WTC11 (cell line): ENCODE data around the gene NUMBL. TPM values are rescaled to one million over a fixed set of nuclear protein-coding genes. Genes with fewer than 3 reads are reported as not detected.

Source experiments
- ATAC-seq: fragments of 200-7000 bp; cut with Tn5 transposase; 2 replicates; pipeline ENCODE4 v1.10.0; 2021; ENCODE audit warnings: mild to moderate bottlenecking, moderate library complexity
- CTCF ChIA-PET: fragments of 300-600 bp; sonication (Branson Sonifier 250); formaldehyde crosslinking; loops from one replicate; lab custom pipeline; 2021; ENCODE audit warnings: antibody characterized with exemption; lab: Charles Lee
- POLR2A ChIA-PET: fragments of 350-600 bp; sonication (Branson Sonifier 250); formaldehyde crosslinking; loops from one replicate; lab custom pipeline; 2021; ENCODE audit warnings: antibody characterized with exemption; lab: Charles Lee
- DNase-seq: peaks from one replicate; pipeline ENCODE4 v3.0.0; 2021; ENCODE audit warnings: low spot score
- H3K27ac Mint-ChIP-seq: 2 replicates; pipeline ENCODE4 v1.8.0; 2021; ENCODE audit warnings: mixed read lengths
- H3K27me3 Mint-ChIP-seq: 2 replicates; pipeline ENCODE4 v1.8.0; 2021; ENCODE audit warnings: low read depth, mild to moderate bottlenecking, moderate library complexity, mixed read lengths
- H3K36me3 Mint-ChIP-seq: 2 replicates; pipeline ENCODE4 v1.8.0; 2021; ENCODE audit warnings: mixed read lengths
- H3K4me1 Mint-ChIP-seq: 2 replicates; pipeline ENCODE4 v1.8.0; 2022; ENCODE audit warnings: mixed read lengths
- H3K4me3 Mint-ChIP-seq: 2 replicates; pipeline ENCODE4 v1.8.0; 2021; ENCODE audit warnings: mild to moderate bottlenecking, moderate library complexity, mixed read lengths
- H3K9me3 Mint-ChIP-seq: 2 replicates; pipeline ENCODE4 v1.8.0; 2021; ENCODE audit warnings: mixed read lengths
- ATF3 ChIP-seq: sonication (generic); formaldehyde crosslinking; conservative IDR thresholded peaks from 2 replicates; pipeline ENCODE4 v1.8.1; 2022; ENCODE audit warnings: mild to moderate bottlenecking, missing genetic modification reagents
- CREB1 ChIP-seq: sonication (generic); formaldehyde crosslinking; IDR thresholded peaks from 2 replicates; pipeline ENCODE4 v1.8.0; 2023; ENCODE audit warnings: mild to moderate bottlenecking, missing genetic modification reagents
- E2F4 ChIP-seq: sonication (generic); formaldehyde crosslinking; IDR thresholded peaks from 2 replicates; pipeline ENCODE4 v1.8.1; 2022; ENCODE audit warnings: low read depth, mild to moderate bottlenecking, moderate library complexity, missing genetic modification reagents, borderline replicate concordance
- E2F5 ChIP-seq: sonication (generic); formaldehyde crosslinking; IDR thresholded peaks from 2 replicates; pipeline ENCODE4 v1.8.1; 2022; ENCODE audit warnings: mild to moderate bottlenecking, moderate library complexity, missing genetic modification reagents
- ESRRA ChIP-seq: sonication (generic); formaldehyde crosslinking; IDR thresholded peaks from 2 replicates; pipeline ENCODE4 v1.8.1; 2022; ENCODE audit warnings: mild to moderate bottlenecking, missing genetic modification reagents, borderline replicate concordance
- ETV6 ChIP-seq: sonication (generic); formaldehyde crosslinking; IDR thresholded peaks from 2 replicates; pipeline ENCODE4 v1.8.1; 2022; ENCODE audit warnings: mild to moderate bottlenecking, missing genetic modification reagents
- FOXP1 ChIP-seq: sonication (generic); formaldehyde crosslinking; IDR thresholded peaks from 2 replicates; pipeline ENCODE4 v1.8.0; 2022; ENCODE audit warnings: missing genetic modification reagents, mild to moderate bottlenecking, moderate library complexity, borderline replicate concordance
- GRHL2 ChIP-seq: fragments of 250-450 bp; sonication (Bioruptor Pico); IDR thresholded peaks from 2 replicates; pipeline ENCODE4 v1.8.0; 2022; ENCODE audit warnings: mild to moderate bottlenecking, moderate library complexity; ENCODE audit not compliant: insufficient replicate concordance, severe bottlenecking
- HMGA2 ChIP-seq: fragments of 250-450 bp; sonication (Bioruptor Pico); IDR thresholded peaks from 2 replicates; pipeline ENCODE4 v1.4.0; 2021; ENCODE audit warnings: mild to moderate bottlenecking, moderate library complexity
- MAX ChIP-seq: sonication (generic); formaldehyde crosslinking; IDR thresholded peaks from 2 replicates; pipeline ENCODE4 v1.8.0; 2022; ENCODE audit warnings: mild to moderate bottlenecking, missing genetic modification reagents
- NFATC4 ChIP-seq: fragments of 250-450 bp; sonication (Bioruptor Pico); IDR thresholded peaks from 2 replicates; pipeline ENCODE4 v1.9.0; 2021; ENCODE audit warnings: mild to moderate bottlenecking
- NR1H2 ChIP-seq: sonication (generic); formaldehyde crosslinking; IDR thresholded peaks from 2 replicates; pipeline ENCODE4 v1.9.0; 2021; ENCODE audit warnings: mild to moderate bottlenecking, moderate library complexity, missing genetic modification reagents
- NR3C1 ChIP-seq: sonication (generic); formaldehyde crosslinking; conservative IDR thresholded peaks from 2 replicates; pipeline ENCODE4 v1.8.1; 2023; ENCODE audit warnings: low read depth, mild to moderate bottlenecking, missing genetic modification reagents
- ZNF138 ChIP-seq: sonication (generic); formaldehyde crosslinking; conservative IDR thresholded peaks from 2 replicates; pipeline ENCODE4 v1.8.1; 2022; ENCODE audit warnings: mild to moderate bottlenecking, moderate library complexity, missing genetic modification reagents
- ZNF281 ChIP-seq: sonication (generic); formaldehyde crosslinking; IDR thresholded peaks from 2 replicates; pipeline ENCODE4 v1.8.0; 2023; ENCODE audit warnings: mild to moderate bottlenecking, missing genetic modification reagents
- ZNF317 ChIP-seq: sonication (generic); formaldehyde crosslinking; IDR thresholded peaks from 2 replicates; pipeline ENCODE4 v1.8.1; 2023; ENCODE audit warnings: low read depth, mild to moderate bottlenecking, moderate library complexity, missing genetic modification reagents, borderline replicate concordance
- ZNF416 ChIP-seq: fragments of 250-450 bp; sonication (Bioruptor Pico); IDR thresholded peaks from 2 replicates; pipeline ENCODE4 v1.9.0; 2021; ENCODE audit warnings: mild to moderate bottlenecking, inconsistent platforms
- total RNA-seq: library from RNA; stranded (reverse); gene quantifications from 3 replicates; pipeline ENCODE4 v1.2.3, GENCODE V29; 2021
- TF ChIP-seq, protein P1 (sequence below): sonication (generic); formaldehyde crosslinking; IDR thresholded peaks from 2 replicates; pipeline ENCODE4 v1.8.1; 2023; ENCODE audit warnings: mild to moderate bottlenecking, missing genetic modification reagents
- TF ChIP-seq, protein P2 (sequence below): sonication (generic); formaldehyde crosslinking; IDR thresholded peaks from 2 replicates; pipeline ENCODE4 v1.8.1; 2023; ENCODE audit warnings: mild to moderate bottlenecking, missing genetic modification reagents, moderate library complexity
- TF ChIP-seq, protein P3 (sequence below): sonication (generic); formaldehyde crosslinking; IDR thresholded peaks from 2 replicates; pipeline ENCODE4 v1.8.0; 2022; ENCODE audit warnings: mild to moderate bottlenecking, missing genetic modification reagents

The NUMBL gene
- total RNA-seq, 1 experiment from 2014 or later, result 30.3 TPM

DNA sequence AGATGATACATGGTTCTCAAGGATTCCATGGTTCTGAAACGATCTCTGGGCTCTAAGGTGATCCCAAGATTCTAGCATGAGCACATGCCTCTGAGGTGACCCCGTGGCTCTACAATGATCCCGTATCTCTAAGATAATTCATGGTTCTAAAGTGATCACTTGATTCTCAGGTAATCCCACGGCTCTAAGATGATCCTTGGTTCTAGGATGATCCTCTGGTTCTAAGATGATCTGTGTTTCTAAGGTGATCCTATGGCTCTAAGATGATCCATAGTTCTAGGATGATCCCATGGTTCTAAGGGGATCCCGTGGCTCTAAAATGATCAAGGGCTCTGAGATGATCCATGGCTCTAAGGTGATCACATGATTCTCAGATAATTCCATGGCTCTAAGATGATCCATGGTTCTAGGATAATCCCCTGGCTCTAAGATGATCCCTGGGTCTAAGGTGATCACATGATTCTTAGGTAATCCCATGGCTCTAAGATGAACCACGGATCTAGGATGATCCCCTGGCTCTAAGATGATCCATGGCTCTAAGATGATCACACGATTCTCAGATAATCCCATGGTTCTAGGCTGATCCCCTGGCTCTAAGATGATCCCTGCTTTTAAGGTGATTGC lies 21.3 kb downstream of the NUMBL start:
- POLR2A ChIA-PET, result no interaction called here
- Mint-ChIP-seq H3K27ac (no peak overlapping the region), H3K4me3 (no peak overlapping the region), H3K36me3 (peaks cover 29% of the 10 kb centered on the region; the same call in 1 of the 2 replicates), H3K9me3 (no peaks in the 10 kb centered on the region), H3K27me3 (peaks cover 13% of the 10 kb centered on the region), H3K4me1 (no peaks in the 10 kb centered on the region)
- CTCF ChIA-PET, result no interaction called here
- ATAC-seq (no peak), DNase-seq (no peak)
- no peak for TF ChIP-seq ESRRA (CRISPR knock-in tag)

DNA sequence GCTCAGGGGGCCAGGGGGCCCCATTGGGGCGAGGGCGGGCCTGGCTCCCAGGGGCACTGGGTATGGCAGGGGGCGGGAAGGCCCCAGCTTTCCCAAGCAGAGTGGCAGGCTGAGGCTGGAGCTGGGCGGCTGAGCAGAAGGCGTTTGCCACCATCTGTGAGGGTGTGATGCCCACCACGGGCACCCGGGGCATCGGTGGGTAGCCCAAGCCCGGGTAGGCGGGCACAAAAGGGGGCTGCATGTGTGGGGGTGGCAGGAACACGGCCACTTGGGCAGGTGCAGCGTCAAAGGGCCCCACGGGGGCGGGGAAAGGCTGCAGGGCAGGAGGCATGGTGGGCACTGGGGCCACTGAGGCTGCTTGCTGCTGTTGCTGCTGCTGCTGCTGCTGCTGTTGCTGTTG lies 22.8 kb downstream of the NUMBL start:
- H3K36me3 Mint-ChIP-seq, result peaks cover 29% of the 10 kb centered on the region; the same call in 1 of the 2 replicates
- H3K27ac Mint-ChIP-seq, result no peak overlapping the region
- TF ChIP-seq, protein P1, sequence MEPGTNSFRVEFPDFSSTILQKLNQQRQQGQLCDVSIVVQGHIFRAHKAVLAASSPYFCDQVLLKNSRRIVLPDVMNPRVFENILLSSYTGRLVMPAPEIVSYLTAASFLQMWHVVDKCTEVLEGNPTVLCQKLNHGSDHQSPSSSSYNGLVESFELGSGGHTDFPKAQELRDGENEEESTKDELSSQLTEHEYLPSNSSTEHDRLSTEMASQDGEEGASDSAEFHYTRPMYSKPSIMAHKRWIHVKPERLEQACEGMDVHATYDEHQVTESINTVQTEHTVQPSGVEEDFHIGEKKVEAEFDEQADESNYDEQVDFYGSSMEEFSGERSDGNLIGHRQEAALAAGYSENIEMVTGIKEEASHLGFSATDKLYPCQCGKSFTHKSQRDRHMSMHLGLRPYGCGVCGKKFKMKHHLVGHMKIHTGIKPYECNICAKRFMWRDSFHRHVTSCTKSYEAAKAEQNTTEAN (CRISPR knock-in tag), result no peak
- no peak for TF ChIP-seq MAX
- no peak for TF ChIP-seq ZNF281 (CRISPR knock-in tag)
- no peak for TF ChIP-seq ETV6 (CRISPR knock-in tag)
- no peak for TF ChIP-seq NFATC4
- TF ChIP-seq, protein P2, sequence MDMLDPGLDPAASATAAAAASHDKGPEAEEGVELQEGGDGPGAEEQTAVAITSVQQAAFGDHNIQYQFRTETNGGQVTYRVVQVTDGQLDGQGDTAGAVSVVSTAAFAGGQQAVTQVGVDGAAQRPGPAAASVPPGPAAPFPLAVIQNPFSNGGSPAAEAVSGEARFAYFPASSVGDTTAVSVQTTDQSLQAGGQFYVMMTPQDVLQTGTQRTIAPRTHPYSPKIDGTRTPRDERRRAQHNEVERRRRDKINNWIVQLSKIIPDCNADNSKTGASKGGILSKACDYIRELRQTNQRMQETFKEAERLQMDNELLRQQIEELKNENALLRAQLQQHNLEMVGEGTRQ (CRISPR knock-in tag), result no peak
- TF ChIP-seq CREB1 (CRISPR knock-in tag), result no peak
- no peak for TF ChIP-seq FOXP1 (CRISPR knock-in tag)
- TF ChIP-seq, protein P3, sequence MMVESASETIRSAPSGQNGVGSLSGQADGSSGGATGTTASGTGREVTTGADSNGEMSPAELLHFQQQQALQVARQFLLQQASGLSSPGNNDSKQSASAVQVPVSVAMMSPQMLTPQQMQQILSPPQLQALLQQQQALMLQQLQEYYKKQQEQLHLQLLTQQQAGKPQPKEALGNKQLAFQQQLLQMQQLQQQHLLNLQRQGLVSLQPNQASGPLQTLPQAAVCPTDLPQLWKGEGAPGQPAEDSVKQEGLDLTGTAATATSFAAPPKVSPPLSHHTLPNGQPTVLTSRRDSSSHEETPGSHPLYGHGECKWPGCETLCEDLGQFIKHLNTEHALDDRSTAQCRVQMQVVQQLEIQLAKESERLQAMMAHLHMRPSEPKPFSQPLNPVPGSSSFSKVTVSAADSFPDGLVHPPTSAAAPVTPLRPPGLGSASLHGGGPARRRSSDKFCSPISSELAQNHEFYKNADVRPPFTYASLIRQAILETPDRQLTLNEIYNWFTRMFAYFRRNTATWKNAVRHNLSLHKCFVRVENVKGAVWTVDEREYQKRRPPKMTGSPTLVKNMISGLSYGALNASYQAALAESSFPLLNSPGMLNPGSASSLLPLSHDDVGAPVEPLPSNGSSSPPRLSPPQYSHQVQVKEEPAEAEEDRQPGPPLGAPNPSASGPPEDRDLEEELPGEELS (CRISPR knock-in tag), result no peak
- TF ChIP-seq HMGA2 (CRISPR knock-in tag), result no peak
- no peak for TF ChIP-seq ZNF416 (CRISPR knock-in tag)
- no peak for TF ChIP-seq E2F4 (CRISPR knock-in tag)
- TF ChIP-seq E2F5 (CRISPR knock-in tag), result no peak
- no peak for TF ChIP-seq NR1H2 (CRISPR knock-in tag)
- no peak for TF ChIP-seq NR3C1 (CRISPR knock-in tag)
- no peak for TF ChIP-seq GRHL2
- no peak for TF ChIP-seq ZNF138 (CRISPR knock-in tag)
- no peak for TF ChIP-seq ATF3 (CRISPR knock-in tag)
- TF ChIP-seq ZNF317 (CRISPR knock-in tag), result no peak
- peaks cover 2% of the 10 kb centered on the region; the same call in 1 of the 2 replicates for H3K4me1 Mint-ChIP-seq
- no peaks in the 10 kb centered on the region for H3K9me3 Mint-ChIP-seq
- peaks cover 18% of the 10 kb centered on the region for H3K27me3 Mint-ChIP-seq
- DNase-seq (no peak), ATAC-seq (no peak)
- ChIA-PET CTCF (no interaction called here), POLR2A (no interaction called here)
- no peak overlapping the region for H3K4me3 Mint-ChIP-seq
